ENCODE measurements around the gene ELMO3.

The ELMO3 gene, protein sequence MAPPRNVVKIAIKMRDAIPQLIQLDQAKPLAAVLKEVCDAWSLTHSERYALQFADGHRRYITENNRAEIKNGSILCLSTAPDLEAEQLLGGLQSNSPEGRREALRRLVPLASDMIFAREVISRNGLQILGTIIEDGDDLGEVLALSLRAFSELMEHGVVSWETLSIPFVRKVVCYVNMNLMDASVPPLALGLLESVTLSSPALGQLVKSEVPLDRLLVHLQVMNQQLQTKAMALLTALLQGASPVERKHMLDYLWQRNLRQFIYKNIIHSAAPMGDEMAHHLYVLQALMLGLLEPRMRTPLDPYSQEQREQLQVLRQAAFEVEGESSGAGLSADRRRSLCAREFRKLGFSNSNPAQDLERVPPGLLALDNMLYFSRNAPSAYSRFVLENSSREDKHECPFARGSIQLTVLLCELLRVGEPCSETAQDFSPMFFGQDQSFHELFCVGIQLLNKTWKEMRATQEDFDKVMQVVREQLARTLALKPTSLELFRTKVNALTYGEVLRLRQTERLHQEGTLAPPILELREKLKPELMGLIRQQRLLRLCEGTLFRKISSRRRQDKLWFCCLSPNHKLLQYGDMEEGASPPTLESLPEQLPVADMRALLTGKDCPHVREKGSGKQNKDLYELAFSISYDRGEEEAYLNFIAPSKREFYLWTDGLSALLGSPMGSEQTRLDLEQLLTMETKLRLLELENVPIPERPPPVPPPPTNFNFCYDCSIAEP

DNA sequence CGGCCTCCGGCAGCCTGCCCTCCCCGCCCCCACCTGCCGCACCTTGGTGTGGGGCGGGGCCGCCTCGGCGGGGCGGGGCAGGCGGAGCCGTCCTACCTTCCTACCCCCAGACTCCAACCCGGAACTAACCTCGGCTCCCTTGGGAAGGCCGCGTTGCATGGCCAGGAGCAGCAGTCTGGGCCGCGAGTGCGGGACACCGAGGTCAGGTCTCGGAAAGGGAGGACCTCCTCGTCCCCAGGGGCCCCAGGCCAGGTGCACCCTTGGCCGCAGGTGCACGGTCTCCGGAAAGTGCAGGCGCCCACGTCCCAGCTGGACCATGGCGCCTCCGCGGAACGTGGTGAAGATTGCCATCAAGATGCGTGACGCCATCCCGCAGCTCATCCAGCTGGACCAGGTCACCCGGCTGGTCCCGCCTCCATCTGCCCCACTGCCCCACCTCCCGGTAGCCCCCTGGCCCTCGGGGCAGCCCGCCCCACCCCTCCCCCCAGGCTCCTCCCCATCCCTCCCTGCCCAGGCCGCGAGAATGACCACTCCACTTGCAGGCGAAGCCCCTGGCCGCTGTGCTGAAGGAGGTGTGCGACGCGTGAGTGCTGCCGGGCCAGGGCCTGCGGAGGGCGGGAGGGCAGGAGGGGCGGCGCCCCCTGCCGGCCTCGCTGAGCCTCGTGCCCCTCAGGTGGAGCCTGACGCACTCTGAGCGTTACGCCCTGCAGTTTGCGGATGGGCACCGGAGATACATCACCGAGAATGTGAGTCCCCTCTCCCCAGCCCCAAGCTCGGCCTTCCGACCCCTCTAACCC lies at the start of gene ELMO3:
Gene ELMO3 (plus strand): TSS at position 121 of the 797 bp plus-strand sequence. CDS start 196 bp downstream, at position 317.
- DNase-seq = no peak

DNA sequence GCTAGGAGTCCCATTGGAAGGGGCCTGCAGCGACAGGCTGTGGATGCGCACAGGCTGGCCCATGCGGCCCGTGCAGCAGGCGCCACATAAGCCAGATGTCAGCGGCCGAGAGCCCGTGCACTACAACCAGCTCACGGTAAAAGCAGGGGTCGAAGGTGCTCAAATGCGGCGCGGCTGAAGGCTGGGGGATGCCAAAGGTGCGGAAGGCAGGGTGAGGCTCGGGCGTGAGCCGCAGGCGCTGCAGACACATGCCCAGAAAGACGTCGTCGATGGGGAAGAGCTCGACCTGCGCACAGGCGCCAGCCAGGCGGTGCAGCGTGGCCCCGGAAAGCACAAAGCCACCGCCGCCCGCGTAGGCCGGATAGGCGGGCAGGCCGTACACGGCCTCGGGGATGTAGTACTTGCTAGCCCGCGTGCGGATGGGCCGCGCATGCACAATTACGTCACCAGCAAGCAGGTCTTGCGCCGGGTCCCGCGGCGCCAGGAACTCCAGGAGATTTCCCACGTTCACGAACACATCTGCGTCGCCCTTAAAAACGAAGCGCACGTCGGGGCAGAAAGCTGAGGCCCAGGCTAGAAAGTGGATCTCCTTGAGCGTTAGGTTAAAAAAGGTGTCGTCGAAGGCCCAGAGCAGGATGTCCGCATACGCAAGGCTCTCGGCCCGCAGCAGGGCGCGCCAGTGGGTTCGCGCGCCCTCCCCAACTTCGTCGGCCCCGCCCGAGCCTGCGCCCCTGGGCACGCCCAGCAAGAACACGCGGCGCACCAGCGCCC lies 49.5 kb upstream of the ELMO3 start:
- DNase-seq = no peak

DNA sequence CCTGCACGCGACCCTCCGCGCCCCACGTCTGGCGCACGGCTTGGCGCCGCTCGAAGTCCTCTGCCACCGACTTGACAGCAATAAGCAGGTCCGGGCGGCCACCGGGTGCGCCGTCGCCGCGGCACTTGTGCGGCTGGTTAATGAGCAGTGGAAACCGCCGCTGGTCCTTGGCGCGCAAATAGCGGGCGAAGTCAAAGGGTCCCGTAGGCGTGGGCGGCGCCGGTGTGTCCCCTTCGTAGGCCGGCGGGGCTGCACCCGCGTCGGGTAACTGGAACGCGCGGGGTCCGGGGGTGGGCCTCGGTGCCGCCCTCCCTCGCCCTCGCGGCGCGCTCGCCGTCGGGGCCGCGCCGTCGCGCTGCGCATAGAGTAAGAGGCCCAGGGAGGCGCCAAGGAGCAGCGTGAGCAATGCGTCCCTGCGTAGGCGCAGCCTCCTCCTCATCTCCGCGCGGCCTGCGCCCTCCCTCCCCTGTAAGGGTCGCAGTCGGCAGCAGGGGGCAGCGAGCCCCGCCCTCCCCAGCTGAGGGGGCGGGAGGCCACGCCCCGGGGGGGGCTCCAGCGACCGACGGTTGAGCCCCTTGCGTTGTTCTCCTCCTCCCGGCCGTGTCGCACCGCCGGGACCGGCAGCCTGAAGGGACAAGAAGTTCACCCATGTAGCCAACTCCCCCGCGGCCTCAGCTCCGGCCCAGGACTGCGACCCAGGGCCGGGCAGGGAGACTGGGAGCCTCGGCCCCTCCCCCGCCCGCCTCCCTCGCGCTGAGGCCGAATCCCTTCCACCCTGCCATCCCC lies 48.7 kb upstream of the ELMO3 start:
- peak; percentile 80 for DNase-seq

DNA sequence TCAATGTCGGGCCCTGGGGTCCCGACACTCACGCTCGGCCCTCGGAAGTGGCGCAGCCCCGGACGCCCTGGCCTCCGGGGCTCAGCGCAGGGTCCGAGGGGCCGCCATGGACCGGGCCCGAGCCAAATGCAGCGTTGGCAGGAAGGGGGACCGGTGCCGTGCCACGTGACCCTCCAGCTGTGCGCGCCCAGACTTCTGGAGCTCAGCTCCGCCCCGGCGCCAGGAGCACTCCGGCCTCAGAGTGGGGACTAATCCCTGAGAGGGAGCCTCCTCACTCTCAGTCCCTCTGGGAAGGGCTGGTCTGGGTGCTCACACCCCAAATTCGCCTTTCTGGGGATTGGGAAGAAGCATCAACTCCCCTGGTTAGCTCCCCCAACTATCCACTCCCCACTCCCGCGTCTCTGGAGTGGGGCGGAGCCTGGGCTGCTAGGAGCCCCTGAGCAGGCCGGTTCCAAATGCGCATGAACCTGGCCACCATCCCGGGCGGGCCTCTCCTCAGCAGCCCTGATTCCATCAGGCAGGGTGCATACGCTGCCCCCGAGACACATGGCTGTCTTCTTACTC lies 48.0 kb upstream of the ELMO3 start, which contains the start of gene B3GNT9:
Gene B3GNT9 (minus strand): TSS at position 166 of the 564 bp plus-strand sequence. CDS start 513 bp downstream, outside the sequence.
- peak; percentile 80 for DNase-seq

DNA sequence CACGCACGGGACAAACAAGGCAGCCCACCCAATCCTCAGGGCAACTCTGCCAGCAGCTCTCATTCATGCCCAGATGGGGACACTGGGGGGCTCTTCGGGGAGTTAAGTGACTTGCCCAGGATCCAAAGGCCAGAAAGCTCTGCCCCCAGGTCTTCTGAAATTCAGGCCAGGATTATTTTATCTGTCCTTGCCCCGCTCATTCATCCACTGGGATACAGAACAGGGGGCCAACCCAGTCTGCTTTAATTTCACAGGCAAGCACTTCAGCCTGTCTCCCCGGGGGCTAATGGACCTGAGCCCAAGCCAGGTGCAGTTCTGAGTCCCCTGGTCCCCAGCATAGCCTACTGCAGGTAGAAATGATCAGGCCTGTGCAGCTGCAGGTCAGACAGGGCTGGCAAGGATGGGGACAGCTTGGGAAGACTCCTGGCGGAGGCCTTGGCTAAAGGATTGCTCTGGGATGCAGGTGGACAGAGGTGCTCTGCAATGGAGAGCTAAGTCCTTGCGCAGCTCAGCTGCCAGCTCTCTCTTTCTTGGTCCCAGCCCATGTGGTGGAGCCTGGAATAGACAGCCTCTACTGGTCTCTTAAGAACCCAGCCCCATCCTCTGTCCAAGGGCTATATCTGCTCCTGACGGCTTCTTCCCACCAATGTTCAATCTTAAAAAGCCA lies 47.4 kb upstream of the ELMO3 start:
- DNase-seq = no peak

DNA sequence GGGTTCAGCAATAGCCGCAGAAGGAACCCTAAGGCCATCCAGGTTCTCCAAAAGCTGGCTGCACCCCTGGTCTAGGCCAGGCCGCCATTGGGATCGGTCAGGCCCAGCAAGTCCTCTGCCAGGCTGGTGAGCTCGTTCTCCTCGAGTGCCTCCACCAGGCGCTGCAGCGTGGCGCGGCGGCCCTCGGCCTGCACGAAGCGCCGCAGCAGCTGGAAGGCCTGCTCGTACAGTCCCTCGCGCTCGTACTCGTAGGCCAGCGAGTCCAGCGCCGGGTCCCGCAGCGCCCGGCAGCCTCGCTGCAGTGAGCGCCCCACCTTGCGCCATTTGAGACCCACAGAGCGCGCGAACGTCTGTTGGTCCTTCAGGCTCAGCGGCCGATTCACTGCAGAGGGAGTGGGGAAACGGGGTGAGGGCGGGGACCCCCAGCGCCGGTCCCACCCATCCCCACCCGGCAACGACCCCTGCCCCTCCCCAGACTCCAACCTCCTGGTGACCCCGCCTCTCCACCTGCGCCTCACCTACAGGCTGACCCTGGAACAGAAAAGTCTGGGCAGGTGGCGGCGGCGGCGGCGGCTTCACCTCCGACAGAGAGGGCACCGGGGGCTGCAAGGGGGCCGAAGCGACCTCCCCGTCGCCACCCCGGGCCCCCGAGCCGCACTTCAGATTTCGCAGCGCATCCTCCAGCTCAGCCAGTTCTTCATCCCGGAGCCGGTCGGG lies 44.2 kb upstream of the ELMO3 start:
- no peak for DNase-seq

DNA sequence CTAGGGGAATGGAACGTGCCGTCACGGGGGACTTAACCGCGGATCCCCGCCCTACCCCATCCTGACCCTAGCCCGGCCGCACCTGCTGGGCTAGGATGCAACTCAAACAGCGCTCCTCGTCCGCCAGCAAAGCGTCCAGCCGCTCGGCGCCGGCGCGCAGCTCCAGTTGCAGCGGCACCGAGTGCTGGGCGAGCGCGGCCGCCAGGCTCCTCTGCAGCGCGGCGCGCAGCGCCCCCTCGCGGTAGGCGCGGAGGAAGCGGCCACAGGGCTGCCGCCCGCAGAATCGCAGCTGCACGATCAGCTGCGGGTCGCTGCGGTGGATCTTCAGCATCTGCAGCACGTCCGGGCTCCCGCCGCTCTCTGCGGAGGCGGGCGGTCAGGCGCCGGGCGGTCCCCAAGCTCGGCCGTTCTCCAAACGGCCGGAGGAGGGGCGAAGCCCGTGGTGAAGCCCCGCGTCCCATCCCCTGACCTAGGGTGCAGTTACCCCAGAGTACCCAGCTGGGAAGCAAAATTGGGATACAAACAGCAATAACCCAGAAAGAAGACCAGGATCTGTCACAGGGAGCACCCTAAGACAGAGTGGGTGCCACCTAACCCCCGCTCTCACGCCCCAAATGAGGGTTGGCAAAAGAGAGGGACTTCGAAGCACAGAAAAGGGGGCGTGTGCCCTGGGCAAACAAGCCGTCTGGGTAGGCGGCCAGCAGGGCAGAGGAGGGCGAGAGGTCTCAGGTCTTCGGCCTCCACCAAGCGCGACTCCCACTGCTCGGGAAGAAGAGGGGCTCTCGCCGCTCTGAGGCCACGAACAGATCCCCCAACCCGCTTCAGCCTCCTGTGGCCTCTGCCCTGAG lies 43.4 kb upstream of the ELMO3 start:
- DNase-seq = peak; percentile 66

DNA sequence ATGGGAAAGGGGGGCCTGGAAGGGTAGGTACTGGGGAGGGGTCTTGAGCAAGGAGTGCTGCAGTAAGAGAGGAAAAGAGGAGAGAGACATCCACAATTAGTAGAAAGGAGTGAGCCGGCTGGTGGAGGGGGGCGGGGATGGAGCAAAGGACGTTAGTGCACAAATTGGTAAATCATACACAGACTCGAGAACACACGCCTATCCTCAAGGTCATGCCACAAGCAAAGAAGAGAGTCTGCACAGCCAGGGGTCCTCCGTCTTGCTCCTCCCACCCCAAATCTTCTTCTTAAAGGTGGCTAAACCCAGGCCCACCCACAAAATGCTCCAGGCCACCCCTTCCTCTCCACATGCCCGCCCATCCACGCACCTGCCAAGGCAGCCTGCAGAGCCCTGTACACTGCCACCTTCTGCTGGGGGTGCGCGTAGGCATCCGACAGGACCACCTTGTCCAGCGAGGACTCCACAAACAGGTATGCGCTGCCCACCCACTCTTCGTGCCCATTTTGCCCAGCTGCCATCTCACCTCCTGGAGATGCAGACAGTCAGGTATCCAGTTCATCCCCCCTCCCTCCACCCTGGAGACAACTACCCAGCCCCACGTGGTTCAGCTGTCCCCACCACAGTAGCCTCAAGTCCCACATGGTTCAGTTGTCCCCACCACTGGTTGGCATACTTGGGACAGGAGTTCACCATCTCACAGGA lies 42.6 kb upstream of the ELMO3 start:
- no peak for DNase-seq

DNA sequence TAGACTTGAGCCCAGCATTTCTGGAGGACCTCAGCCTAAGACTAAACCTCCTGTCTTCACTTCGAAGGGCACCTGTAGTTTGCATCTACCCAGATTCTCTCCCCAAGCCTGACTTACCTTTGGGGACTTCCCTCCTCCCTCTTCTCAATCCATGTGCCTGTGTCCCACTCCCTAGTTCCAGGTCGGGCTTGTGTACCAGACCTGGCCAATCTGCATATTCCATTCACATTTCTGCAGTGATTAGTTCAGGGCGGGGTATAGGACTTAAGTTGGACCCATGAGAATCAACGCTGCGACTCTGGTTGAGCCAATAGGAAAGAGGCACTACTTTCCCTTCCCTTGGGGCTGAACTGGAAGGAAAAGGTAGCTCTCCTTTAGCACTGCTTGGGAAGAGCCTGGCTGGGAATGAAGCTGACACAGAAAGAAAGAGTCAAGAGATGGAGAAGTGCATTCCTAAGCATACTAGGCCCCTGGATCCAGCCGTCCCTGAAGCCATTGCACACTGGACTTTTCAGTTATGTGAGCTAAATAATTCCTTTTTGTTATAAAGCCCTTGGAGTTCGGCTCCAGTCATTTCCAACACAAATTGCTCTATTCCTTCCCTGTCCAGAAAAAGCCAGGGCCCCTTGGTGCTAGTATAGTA lies 41.7 kb upstream of the ELMO3 start:
- no peak for DNase-seq

DNA sequence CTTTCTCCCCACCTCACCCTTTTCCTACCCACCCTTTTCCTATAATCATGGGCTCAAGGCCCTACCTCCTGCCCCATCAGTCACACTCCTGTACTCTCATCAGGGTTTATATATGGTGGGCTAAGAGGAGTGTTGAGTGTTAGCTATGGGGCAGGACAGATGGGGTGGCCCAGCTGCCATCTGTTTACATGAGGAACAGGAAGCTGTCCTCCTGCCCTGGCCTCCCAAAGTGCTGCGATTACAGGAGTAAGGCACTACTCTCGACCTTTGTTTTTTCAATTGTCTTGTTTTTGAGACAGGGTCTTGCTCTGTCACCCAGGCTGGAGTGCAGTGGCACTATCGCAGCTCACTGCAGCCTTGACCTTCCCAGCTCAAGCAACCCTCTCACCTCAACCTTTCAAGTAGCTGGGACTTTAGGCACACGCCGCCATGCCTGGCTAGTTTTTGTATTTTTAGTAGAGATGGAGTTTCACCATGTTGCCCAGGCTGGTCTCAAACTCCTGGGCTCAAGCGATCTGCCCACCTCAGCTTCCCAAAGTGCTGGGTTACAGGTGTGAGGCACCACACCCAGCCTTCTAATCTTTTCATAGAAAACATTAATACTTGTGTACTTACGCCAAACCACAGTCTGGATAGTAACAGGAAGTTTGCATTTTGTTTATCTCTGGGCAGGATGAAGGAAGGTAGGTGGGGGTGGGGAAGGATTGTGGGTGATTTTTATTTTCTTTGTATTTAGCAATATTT lies 40.9 kb upstream of the ELMO3 start:
- DNase-seq = no peak

DNA sequence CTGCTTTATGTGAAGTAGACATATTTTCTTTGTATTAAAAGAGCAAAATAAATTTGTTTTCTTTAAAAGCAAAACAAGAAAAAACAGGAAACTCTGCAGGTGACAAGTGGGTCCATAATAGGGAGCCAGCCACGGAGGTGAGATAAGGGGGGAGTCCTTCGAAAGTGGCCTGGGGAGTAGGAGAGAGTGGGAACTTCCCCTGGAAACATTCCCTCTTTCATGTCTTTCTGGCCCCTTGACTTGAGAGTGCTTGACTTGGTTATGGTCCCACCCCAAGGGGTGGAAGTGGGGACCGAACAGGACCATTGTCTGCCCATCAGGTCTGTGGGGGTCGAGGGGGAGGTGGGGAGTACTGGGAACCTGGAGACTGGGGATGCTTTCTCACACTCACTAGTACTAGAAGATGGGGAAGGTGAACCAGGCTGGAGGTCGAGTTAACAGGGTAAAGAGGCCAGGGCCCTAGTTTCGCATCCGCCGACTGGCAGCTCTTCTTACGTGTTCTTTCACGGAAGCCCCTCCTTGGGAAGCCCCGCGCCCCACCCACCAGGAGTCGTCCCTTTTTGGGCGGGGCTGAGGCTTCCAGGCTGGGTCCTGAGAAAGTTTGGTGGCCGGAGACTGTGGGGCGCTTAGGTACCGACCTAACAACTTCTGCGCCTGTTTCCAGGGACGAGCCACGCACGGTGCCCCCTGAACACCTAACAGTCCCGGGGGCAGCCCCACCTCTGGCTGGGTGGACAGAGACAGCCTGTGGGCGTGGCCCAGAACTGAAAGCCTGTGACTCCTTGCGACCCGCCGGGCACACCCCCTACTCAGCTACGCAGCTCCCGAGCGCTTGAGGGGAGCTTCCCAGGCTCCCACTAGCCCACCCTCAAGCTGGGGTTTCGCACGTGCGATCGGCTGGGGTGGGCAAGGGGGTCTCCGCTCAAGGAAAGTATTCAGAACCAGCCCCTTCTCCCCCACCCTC lies 40.0 kb upstream of the ELMO3 start:
- no peak for DNase-seq

DNA sequence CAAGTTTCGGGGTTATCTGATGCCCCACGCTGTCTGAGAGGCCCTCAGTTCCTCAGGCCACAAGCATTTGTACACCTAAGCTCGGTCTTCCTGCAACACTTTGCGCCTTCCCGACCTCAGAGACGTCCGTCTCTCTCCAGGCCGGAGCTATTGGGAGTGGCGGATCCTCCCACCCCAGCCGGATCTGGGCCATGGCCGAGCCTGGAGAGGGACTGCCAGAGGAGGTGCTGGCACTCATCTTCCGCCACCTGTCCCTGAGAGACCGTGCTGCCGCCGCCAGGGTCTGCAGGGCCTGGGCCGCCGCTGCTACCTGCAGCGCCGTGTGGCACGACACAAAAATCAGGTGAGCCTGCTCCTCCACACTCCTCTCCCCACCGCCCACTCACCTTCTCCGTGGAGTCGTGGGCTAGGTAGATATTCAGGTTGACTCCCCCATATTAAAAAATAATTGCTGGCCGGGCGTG lies 37.3 kb upstream of the ELMO3 start:
- DNase-seq = no peak

DNA sequence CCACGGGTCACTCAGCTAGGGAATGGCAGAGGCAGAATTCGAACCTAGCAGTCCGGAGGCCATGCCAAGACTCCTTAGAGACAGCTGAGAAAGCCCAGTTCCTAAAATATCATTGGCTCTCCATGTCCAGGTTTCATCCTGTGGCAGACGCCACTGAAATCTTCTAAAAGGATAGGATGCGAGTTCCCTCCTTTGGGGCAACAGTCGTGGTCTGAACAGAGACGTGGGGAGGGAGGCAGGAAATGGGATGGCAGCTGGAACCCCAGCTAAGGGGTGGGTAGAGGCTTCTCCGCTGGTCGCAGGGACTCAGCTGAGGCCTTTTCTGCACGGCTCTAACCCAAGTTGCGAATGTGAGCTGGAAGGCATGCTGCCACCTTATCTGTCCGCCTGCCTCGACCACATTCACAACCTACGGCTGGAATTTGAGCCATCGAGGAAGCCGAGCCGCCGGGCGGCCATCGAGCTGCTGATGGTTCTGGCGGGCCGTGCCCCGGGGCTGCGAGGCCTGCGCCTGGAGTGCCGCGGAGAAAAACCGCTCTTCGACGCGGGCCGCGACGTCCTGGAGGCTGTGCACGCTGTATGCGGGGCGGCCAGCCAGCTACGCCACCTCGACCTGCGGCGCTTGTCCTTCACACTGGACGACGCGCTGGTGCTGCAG lies 36.3 kb upstream of the ELMO3 start:
- DNase-seq = no peak

DNA sequence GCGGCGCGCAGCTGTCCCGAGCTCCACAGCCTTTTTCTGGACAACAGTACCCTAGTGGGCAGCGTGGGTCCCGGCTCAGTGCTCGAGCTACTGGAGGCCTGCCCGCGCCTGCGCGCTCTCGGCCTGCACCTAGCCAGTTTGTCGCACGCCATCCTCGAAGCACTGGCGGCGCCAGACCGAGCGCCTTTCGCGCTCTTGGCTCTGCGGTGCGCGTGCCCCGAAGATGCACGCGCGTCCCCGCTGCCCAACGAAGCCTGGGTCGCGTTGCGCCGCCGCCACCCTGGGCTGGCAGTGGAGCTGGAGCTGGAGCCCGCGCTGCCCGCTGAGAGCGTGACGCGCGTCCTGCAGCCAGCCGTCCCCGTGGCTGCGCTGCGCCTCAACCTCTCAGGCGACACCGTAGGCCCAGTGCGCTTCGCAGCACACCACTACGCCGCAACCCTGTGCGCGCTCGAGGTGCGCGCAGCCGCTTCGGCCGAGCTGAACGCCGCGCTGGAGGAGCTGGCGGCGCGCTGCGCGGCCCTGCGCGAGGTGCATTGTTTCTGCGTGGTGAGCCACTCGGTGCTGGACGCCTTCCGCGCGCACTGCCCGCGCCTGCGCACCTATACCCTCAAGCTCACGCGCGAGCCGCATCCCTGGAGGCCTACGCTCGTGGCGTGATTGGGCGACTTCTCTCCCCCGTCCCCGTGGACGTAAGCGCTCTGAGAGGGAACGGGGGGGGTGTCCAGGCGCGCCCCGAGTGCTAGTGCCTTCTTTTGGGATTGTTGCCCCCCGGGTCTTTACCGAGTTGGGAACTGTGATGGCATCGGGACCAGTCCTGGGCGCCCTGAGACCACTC lies 35.5 kb upstream of the ELMO3 start:
- DNase-seq = peak; percentile 31
